ENCODE results near the gene IGSF9B. TPM values are rescaled to one million over a fixed set of nuclear protein-coding genes. Genes with fewer than 3 reads are reported as not detected.

The IGSF9B gene
- total and polyA plus RNA-seq, 5 experiments from 2014 or later, result 0.35 to 16.1 (median 2.2) TPM

- peak in 1 of 10 donors; percentile 23 for DNase-seq
Observed at GRCh38 chr11:133904818-133905515, 51.8 kb downstream of the IGSF9B start.

GRCh38 chr11:133903875-133904817, 52.6 kb downstream of the IGSF9B start:
- DNase-seq, result peak in 1 of 10 donors; percentile 22
- POLR2A ChIA-PET, result no interaction called here
- Mint-ChIP-seq H3K27me3 (no peaks in the 10 kb centered on the region), H3K9me3 (no peaks in the 10 kb centered on the region), H3K27ac (peak overlapping the region in 3 of 10 donors; percentile 11 to 63 (median 63)), H3K36me3 (peaks cover 0 to 17% (median 5%) of the 10 kb centered on the region in 3 donors), H3K4me3 (no peak overlapping the region), H3K4me1 (peaks cover 0 to 4% (median 0%) of the 10 kb centered on the region in 4 donors)
- ATAC-seq, result no peak

More at GRCh38 chr11:133904818-133905515, 51.8 kb downstream of the IGSF9B start:
- H3K36me3 Mint-ChIP-seq, result peaks cover 3 to 22% (median 5%) of the 10 kb centered on the region in 3 donors
- no peak overlapping the region for H3K4me3 Mint-ChIP-seq
- ATAC-seq, result no peak
- peak overlapping the region in 3 of 10 donors; percentile 11 to 63 (median 63) for H3K27ac Mint-ChIP-seq
- H3K4me1 Mint-ChIP-seq, result peaks cover 0 to 5% (median 0%) of the 10 kb centered on the region in 4 donors
- POLR2A ChIA-PET, result no interaction called here
- H3K27me3 Mint-ChIP-seq, result no peaks in the 10 kb centered on the region
- no peaks in the 10 kb centered on the region for H3K9me3 Mint-ChIP-seq

GRCh38 chr11:133903056-133903455, 53.7 kb downstream of the IGSF9B start:
- Mint-ChIP-seq H3K4me3 (no peak overlapping the region), H3K27me3 (no peaks in the 10 kb centered on the region), H3K4me1 (peaks cover 0 to 8% (median 0%) of the 10 kb centered on the region in 4 donors), H3K9me3 (no peaks in the 10 kb centered on the region), H3K36me3 (peaks cover 0 to 9% (median 0%) of the 10 kb centered on the region in 3 donors), H3K27ac (no peak overlapping the region)
- POLR2A ChIA-PET, result no interaction called here
- peak in 1 of 10 donors; percentile 27 for DNase-seq
- no peak for ATAC-seq

DNA sequence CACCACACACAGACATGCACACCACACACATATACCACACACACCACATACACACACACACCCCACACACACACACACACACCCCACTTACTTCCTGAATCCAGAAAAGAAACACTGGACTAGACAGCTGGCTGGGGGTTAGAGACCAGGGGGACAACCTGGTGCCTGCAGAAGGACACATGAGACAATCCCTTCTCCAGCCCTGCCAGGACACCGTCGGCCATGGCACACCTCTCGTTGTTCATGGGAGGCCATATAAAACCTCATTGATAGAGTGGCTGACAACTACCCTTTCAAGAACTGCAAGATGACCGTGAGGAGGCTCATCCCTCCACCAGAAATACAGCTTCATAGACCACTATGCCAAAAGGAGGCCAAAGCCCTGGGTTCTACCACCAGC, 54.3 kb downstream of the IGSF9B start:
- H3K27ac Mint-ChIP-seq, result no peak overlapping the region
- POLR2A ChIA-PET, result no interaction called here
- no peak for DNase-seq

GRCh38 chr11:133901999-133902398, 54.8 kb downstream of the IGSF9B start:
- peaks cover 0 to 7% (median 0%) of the 10 kb centered on the region in 3 donors for H3K36me3 Mint-ChIP-seq
- H3K4me3 Mint-ChIP-seq, result no peak overlapping the region
- POLR2A ChIA-PET, result no interaction called here
- peak in 1 of 10 donors; percentile 4 for DNase-seq
- no peaks in the 10 kb centered on the region for H3K27me3 Mint-ChIP-seq
- ATAC-seq, result no peak
- H3K9me3 Mint-ChIP-seq, result no peaks in the 10 kb centered on the region
- no peak overlapping the region for H3K27ac Mint-ChIP-seq
- peaks cover 0 to 8% (median 0%) of the 10 kb centered on the region in 4 donors for H3K4me1 Mint-ChIP-seq

More for the DNA sequence above, 54.3 kb downstream of the IGSF9B start:
- Mint-ChIP-seq H3K27me3 (no peaks in the 10 kb centered on the region), H3K4me1 (peaks cover 0 to 8% (median 0%) of the 10 kb centered on the region in 4 donors), H3K4me3 (no peak overlapping the region), H3K9me3 (no peaks in the 10 kb centered on the region), H3K36me3 (peaks cover 0 to 7% (median 0%) of the 10 kb centered on the region in 3 donors)
- no peak for ATAC-seq

- no peaks in the 10 kb centered on the region for H3K9me3 Mint-ChIP-seq
- H3K27me3 Mint-ChIP-seq, result no peaks in the 10 kb centered on the region
- no peak for ATAC-seq
- H3K4me3 Mint-ChIP-seq, result no peak overlapping the region
- H3K27ac Mint-ChIP-seq, result no peak overlapping the region
- H3K4me1 Mint-ChIP-seq, result peaks cover 0 to 8% (median 0%) of the 10 kb centered on the region in 4 donors
- peaks cover 0 to 7% (median 0%) of the 10 kb centered on the region in 3 donors for H3K36me3 Mint-ChIP-seq
- peak in 2 of 10 donors; percentile 1 to 27 for DNase-seq
- POLR2A ChIA-PET, result no interaction called here
Observed at GRCh38 chr11:133901316-133901715, 55.5 kb downstream of the IGSF9B start.

- no peak overlapping the region for H3K27ac Mint-ChIP-seq
- ATAC-seq (no peak), DNase-seq (peak in 1 of 10 donors; percentile 14)
- H3K4me3 Mint-ChIP-seq, result no peak overlapping the region
- H3K9me3 Mint-ChIP-seq, result peaks cover 0 to 2% (median 0%) of the 10 kb centered on the region in 9 donors
- peaks cover 0 to 5% (median 0%) of the 10 kb centered on the region in 4 donors for H3K4me1 Mint-ChIP-seq
- POLR2A ChIA-PET, result no interaction called here
- no peaks in the 10 kb centered on the region for H3K27me3 Mint-ChIP-seq
- H3K36me3 Mint-ChIP-seq, result peaks cover 0 to 7% (median 0%) of the 10 kb centered on the region in 3 donors
Observed at GRCh38 chr11:133900176-133901105, 56.3 kb downstream of the IGSF9B start.

- POLR2A ChIA-PET, result no interaction called here
- H3K4me1 Mint-ChIP-seq, result peaks cover 0 to 4% (median 0%) of the 10 kb centered on the region in 4 donors
- peaks cover 0 to 2% (median 0%) of the 10 kb centered on the region in 9 donors for H3K9me3 Mint-ChIP-seq
- peaks cover 0 to 3% (median 0%) of the 10 kb centered on the region in 3 donors for H3K36me3 Mint-ChIP-seq
- DNase-seq (no peak), ATAC-seq (no peak)
- H3K4me3 Mint-ChIP-seq, result no peak overlapping the region
- H3K27me3 Mint-ChIP-seq, result no peaks in the 10 kb centered on the region
- H3K27ac Mint-ChIP-seq, result peak overlapping the region in 2 of 10 donors; percentile 44 to 71
Observed at GRCh38 chr11:133898770-133899115, 58.0 kb downstream of the IGSF9B start.

DNA sequence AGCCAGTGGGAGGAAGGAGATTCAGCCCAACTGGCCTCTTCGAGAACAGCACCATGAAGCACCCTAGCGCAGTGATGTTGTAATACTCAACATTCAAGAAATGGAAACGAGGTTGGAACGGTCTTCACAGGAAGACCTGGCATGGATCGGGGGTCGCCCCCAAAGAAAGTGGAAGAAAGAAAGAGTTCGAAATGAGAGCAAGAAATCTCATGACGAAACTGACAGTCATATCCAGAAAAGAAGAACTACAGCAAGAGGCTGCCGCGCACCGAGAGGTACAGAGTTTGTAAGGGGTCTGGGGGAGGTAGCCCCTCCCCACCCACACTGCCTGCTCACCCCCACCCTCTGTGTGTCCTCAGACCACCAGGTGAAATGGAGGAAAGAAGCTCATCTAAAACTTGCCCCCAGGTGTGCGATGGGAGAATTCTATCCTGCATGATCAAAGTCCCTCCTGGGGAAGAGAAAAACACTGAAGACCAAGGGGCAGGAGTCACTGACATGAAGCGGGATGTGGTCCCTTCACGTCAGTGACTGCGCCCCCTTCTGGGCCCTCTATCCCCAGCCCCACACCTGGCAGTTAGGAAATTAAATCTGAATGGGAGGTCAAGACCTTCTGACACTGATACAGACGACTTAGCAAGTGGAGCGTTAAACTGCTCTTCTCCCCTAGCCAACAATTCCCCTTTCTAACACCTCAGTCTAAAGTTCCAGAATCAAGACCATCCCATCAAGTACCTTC, 58.6 kb downstream of the IGSF9B start:
- DNase-seq, result peak in 2 of 10 donors; percentile 10 to 44
- H3K27ac Mint-ChIP-seq, result peak overlapping the region in 3 of 10 donors; percentile 44 to 71 (median 65)
- ATAC-seq, result no peak
- H3K9me3 Mint-ChIP-seq, result peaks cover 0 to 2% (median 0%) of the 10 kb centered on the region in 9 donors
- peaks cover 0 to 3% (median 0%) of the 10 kb centered on the region in 3 donors for H3K36me3 Mint-ChIP-seq
- POLR2A ChIA-PET, result no interaction called here
- H3K4me3 Mint-ChIP-seq, result peak overlapping the region in 1 of 10 donors; percentile 57
- no peaks in the 10 kb centered on the region for H3K27me3 Mint-ChIP-seq
- H3K4me1 Mint-ChIP-seq, result peaks cover 0 to 4% (median 0%) of the 10 kb centered on the region in 4 donors

DNA sequence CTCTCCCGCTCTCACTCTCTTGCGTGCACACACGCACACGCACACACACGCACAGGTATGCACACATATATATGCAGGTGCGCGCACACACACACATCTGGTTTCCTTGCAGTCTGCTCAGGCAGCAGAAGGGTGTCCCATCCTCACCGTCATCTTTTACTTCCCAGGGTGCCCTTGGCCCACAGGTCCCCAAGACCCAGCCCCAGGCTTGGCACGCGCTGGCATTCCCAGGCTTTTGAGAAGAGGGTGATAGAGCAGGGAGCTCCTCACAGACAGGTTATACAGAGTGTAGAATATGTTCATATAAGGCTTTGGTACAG, 59.5 kb downstream of the IGSF9B start:
- POLR2A ChIA-PET, result no interaction called here
- no peak for ATAC-seq

DNA sequence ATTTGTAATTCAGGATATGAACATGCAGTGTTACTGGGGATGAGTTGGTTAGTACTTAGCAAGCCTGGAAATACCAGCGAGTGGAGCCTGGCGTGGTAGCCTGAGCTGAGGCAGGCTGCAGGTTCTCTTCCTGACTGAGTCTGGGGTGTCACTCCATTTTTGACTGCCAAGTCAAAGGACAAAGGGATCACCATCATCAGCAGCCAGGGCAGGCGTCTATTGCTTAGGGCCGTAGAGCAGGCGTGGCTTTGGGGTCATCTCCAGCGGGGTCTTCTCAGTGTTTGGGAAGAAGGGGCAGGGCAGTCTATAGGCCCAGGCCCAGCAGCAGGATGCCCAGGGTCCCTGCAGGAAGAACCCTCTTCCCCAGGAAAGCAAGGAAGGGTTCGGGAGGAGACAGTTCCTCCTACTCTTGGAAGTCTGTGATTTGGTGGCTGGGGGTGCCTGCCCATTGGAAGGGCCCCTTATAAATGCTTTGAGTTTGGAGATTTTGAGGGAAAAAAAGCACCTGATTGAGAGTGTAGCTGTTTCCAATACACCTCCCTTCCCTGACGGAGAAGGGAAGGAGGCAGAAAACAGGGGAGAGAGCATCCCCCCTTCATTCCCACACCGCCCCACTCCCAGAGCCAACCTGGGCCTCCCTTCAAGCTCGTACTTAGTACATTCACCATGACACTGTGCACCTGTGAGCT, 60.0 kb downstream of the IGSF9B start:
- H3K4me3 Mint-ChIP-seq, result no peak overlapping the region
- H3K9me3 Mint-ChIP-seq, result peaks cover 0 to 2% (median 0%) of the 10 kb centered on the region in 9 donors
- H3K27ac Mint-ChIP-seq, result peak overlapping the region in 1 of 10 donors; percentile 11
- peaks cover 0 to 4% (median 0%) of the 10 kb centered on the region in 4 donors for H3K4me1 Mint-ChIP-seq
- peaks cover 0 to 3% (median 0%) of the 10 kb centered on the region in 3 donors for H3K36me3 Mint-ChIP-seq
- POLR2A ChIA-PET, result no interaction called here
- DNase-seq (peak in 2 of 10 donors; percentile 5 to 16), ATAC-seq (no peak)
- peaks cover 2 to 11% (median 5%) of the 10 kb centered on the region in 5 donors for H3K27me3 Mint-ChIP-seq

More for the DNA sequence above, 59.5 kb downstream of the IGSF9B start:
- peak in 1 of 10 donors; percentile 18 for DNase-seq
- peaks cover 0 to 6% (median under 1%) of the 10 kb centered on the region in 5 donors for H3K27me3 Mint-ChIP-seq
- peaks cover 0 to 4% (median 0%) of the 10 kb centered on the region in 4 donors for H3K4me1 Mint-ChIP-seq
- H3K4me3 Mint-ChIP-seq, result no peak overlapping the region
- H3K9me3 Mint-ChIP-seq, result peaks cover 0 to 2% (median 0%) of the 10 kb centered on the region in 9 donors
- no peak overlapping the region for H3K27ac Mint-ChIP-seq
- peaks cover 0 to 3% (median 0%) of the 10 kb centered on the region in 3 donors for H3K36me3 Mint-ChIP-seq

Measured in naive thymus-derived CD8-positive, alpha-beta T cell (primary cell).